NCI-H2081 (cell line): ENCODE measurements around the gene PPP1R1B.
A peak's percentile ranks its signal among the peaks of the same experiment; 100 is the strongest.

ENCODE experiments used
- DNase-seq, 2 experiments: peaks; one replicate each; lab custom pipeline; 2025; lab: John Stamatoyannopoulos, UW

The PPP1R1B gene

GRCh38 chr17:39600288-39600996, 26.3 kb upstream of the PPP1R1B start:
- no peak for DNase-seq

DNA sequence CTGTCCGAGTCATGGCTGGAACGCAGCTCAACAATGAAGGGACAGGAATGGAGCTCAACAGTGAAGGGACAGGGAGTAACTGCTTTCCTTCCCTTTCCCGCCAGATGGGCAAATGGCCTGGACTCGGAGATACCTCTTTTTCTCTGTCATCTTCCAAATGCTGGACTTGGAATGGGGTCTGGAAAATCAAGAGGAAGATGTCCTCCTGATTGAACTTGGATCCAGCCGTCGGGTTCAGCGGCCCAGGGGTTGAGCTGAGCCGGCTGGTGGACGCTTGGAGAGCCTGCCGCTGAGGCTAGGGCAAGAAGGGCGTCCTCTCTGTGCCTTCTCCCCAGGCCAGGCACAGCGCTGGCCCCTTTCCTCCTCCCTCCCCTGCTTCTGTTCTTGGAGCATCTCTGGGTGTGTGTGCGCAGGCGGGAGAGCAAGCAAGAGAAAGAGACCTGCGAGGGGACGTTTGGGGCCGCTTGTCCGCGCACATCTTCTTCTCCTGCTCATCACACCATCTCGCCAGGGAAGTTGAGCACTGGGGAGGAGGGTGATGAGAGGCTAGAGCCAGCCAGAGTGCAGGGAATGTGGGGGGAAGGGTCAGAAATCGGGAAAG, 25.7 kb upstream of the PPP1R1B start:
- no peak for DNase-seq

DNA sequence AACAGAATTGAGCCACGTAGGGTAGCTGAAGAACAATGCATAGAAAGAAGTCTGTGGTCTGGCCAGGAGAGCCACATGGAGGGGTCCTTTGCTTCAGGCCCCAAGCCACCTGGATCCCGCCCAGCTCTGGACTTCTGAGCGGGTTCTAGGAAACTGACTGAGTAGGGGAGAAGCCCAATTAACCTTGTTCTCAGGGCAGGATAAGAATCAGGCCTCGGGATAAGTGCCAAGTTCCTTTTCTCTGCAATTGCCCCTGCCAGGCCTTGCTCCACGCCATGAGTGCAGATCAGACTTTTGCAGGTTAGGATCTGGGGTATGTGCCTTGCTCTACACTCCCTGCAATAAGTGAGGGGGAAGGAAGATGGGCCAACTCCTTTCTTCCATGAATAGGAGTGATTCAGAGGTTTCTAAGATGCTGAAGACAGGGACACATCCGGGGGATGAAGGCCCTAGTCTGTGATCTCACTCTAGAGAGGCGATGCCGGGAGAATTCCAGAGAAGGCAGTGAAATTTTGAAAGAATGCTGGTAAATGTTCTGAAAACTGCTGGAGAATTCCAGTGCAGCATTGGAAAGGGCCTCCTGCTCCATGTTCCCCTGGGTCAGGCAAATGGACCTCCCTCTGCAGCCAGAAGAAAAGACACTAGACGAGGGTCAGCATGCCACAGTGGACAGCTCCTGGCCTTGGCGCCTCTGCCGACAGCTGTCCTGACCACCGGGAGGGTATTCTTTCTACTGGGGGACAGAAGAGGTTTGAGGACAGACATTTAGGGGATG, 24.8 kb upstream of the PPP1R1B start:
- DNase-seq: no peak

- DNase-seq: no peak
Observed at GRCh38 chr17:39602533-39603303, 24.0 kb upstream of the PPP1R1B start.

GRCh38 chr17:39603304-39604016, 23.3 kb upstream of the PPP1R1B start:
- no peak for DNase-seq

DNA sequence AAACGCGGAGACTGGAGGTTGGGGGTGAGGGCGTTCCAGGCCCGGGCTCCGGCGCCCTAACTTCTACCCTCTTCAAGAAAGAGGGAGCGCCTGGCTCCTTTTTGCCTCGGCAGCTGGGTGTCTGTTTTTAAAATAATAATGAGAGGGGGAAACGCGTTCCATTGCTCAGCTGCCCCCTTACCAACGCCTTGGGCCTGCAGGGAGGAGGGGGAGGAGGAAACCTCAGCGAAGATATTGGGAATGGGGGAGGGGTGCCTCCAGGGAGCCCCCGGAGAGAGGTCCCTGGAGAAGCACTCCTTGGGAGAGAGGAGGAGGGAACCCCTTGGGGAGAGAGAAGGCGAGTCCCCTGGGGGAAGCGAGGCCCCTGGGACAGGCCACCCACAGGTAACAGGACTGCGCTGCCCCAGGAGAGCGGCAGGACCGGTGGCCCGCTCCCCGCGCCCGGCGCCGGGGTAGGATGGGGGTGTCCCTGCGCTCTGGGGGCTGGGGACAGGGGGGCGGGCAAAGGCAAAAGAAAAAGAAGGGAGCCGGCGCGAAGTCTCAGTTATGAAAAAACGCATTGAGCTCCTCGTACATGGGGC, 21.8 kb upstream of the PPP1R1B start:
- no peak for DNase-seq

- DNase-seq: peak in 1 of 2 experiments; percentile 40
Observed at GRCh38 chr17:39605492-39606433, 21.0 kb upstream of the PPP1R1B start.

DNA sequence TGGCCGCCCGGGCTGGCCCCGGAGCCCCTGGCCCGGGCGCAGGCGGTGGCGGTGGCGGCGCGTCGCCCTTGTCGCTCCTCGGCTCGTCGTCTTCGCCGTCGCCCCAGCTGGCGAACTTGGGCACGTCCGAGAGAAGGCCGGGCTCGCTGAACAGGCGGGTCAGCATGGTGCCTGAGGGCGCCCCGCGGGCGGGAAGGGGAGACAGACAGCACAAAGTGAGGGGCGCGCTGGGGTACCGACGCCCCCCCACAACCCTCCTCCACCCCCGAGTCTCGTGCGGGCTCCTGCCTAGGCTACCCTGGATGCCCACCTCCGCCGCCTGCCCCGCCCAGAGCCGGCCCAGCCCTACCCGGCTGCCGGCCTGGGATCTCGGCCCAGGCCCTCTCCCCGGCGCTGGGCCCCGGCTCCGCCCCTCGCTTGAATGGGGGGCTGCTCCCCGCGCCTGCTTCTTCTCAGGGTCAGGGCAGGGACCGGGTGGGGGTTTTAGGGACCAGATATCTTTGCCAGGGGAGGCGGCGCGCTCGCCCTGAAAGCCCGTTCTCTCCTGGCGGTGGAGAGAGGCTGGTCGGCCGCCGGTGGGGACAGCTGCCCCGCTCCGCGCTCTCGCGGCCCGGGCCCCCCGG, 20.2 kb upstream of the PPP1R1B start:
- no peak for DNase-seq

GRCh38 chr17:39607057-39607850, 19.5 kb upstream of the PPP1R1B start:
- DNase-seq: no peak

- DNase-seq: no peak
Observed at GRCh38 chr17:39607851-39608130, 19.0 kb upstream of the PPP1R1B start, which contains the start of gene NEUROD2. NEUROD2 (minus strand) TSS chr17:39607920; CDS start chr17:39606599, 1,321 bp downstream.

GRCh38 chr17:39608142-39608981, 18.4 kb upstream of the PPP1R1B start:
- DNase-seq: no peak

DNA sequence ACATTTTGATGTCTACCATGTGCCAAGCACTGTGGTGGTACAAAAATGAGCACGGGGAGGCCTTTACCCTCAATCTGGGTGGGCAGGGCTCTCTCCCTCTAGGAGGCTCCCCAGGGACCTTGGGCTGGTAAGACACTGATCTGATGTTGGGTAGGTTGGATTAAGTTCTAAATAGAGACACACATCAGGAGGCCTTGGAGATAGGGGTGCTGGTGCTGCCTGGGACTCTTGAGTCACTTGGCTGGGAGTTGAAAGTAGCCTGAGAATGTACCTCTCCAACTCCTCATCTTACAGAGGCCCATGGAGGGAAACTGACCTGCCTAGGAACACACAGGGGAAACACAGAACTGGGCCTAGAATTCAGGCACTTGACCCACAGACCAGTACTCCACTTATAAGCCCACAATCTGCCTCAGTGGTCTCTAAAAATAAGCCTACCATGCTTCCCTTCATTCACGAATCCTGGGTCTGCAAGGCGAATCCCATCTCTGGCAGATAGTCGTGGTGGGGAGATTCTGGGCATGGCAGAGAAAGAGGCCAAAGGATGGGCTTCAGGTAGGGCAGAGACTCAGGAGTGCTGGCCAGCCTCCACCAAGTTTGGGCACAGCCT, 17.2 kb upstream of the PPP1R1B start:
- no peak for DNase-seq

DNA sequence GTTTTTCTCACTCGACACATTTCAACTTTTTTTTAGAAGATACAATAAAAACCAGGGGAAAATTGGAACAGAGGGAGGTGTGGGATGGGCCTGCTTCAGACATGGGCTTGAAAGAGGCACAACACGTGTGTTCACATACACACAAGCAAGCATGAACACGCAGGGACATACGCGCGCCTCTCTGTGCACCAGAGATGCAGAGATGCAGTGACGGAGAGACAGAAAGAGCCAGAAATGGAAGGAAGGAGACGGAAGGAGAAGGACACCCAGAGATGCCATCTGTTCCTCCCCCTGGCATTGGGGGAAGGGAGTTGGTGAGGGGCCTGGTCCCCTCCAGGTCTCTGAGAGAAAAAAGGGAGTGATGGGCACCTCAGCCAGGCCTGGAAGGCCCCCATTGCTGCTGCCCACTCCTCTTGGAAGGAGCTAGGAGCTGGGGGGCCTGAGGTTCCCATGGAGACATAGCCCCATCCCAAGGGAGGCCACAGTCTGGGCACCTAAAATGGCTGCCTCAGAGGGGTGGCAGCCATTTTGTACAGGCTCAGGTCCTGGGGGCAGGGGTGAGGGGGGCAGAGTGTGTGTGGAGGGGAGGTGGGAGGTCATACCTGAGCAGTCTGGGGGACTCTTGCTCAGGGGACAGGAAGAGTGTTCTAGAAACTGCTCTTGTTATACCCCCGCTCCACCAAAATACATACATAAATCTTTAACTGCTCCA, 15.2 kb upstream of the PPP1R1B start:
- DNase-seq: no peak

- DNase-seq: no peak
Observed at GRCh38 chr17:39612291-39612894, 14.4 kb upstream of the PPP1R1B start.

DNA sequence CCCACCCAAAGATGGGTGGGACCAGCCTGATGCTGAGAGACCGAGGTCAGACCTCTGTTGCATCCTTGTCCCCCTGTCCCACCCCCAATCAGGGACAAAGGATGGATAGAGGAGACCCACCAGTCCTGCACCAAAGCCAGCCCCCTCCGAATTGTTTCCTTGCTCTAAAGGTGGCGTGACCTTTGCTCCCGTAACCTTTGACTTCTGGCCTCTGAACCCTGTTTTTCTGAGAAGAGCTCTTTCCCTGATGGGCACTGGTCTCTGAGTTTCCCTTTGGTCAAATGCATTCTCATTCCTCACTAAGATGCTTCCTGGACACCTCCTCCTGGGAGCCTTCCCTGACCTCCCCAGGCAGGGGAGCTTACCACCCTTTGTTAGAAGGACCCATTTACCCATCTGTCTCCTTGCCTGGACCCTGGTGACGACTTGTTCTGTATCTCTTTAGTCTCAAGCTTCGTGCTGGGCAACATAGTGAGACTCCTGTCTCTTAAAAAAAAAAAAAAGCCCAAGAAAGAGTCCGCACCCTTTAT, 13.8 kb upstream of the PPP1R1B start:
- DNase-seq: no peak

DNA sequence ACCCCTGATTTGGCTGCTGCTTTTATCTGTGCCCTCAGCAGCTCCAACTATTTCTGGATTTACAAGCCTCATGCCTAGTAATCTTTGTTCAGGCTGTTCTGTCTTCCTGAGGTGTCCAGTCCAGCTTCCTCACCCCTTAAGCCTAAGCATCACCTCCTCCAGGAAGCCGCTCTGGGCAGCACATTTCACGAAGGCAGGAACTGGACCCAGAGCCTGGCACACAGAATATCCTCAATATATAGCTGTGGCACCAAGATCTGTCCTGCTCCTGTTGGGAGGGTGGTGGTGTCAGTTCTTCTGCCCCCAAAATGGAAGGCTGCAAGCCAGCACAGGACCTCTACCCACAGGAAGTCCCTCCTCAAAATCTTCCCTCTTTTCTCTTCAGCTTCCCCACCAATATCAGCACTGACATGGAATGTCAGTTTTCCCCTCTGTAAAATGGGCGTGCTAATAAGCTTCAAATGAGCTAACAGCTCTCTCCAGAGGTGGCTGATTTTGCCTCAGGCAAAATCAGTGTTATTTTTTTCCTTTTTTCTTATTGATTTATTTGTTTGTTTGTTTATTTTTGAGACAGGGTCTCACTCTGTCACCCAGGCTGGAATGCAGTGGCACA, 12.1 kb upstream of the PPP1R1B start:
- DNase-seq: no peak
